ENCODE results near the gene HEMGN. TPM values are rescaled to one million over a fixed set of nuclear protein-coding genes. Genes with fewer than 3 reads are reported as not detected.
"Not testable (repeated sequence)": the region's sequence is repeated elsewhere in the genome, so short reads cannot be mapped to it uniquely, and the experiment has no call there.

The HEMGN gene
- total RNA-seq, 1 experiment from 2014 or later = not detected

- in situ Hi-C loops (cut with HindIII; ENCODE audit: low pct_unique_long_range_greater_than_20kb, low sequenced_read_pairs) = no loop called here
- no peak for DNase-seq (ENCODE audit: low read depth, low spot score)
Measured at GRCh38 chr9:97970165-97970564, 32.2 kb upstream of the HEMGN start.

- in situ Hi-C loops (cut with HindIII; ENCODE audit: low pct_unique_long_range_greater_than_20kb, low sequenced_read_pairs) = no loop called here
- DNase-seq (ENCODE audit: low read depth, low spot score) = no peak
Measured at GRCh38 chr9:97969014-97969413, 31.0 kb upstream of the HEMGN start.

GRCh38 chr9:97966493-97966892, 28.5 kb upstream of the HEMGN start:
- no peak for DNase-seq (ENCODE audit: low read depth, low spot score)
- in situ Hi-C loops (cut with HindIII; ENCODE audit: low pct_unique_long_range_greater_than_20kb, low sequenced_read_pairs) = no loop called here

GRCh38 chr9:97964901-97965300, 26.9 kb upstream of the HEMGN start:
- in situ Hi-C loops (cut with HindIII; ENCODE audit: low pct_unique_long_range_greater_than_20kb, low sequenced_read_pairs) = no loop called here
- DNase-seq (ENCODE audit: low read depth, low spot score) = no peak

GRCh38 chr9:97963232-97963631, 25.3 kb upstream of the HEMGN start:
- in situ Hi-C loops (cut with HindIII; ENCODE audit: low pct_unique_long_range_greater_than_20kb, low sequenced_read_pairs) = no loop called here
- no peak for DNase-seq (ENCODE audit: low read depth, low spot score)

- in situ Hi-C loops (cut with HindIII; ENCODE audit: low pct_unique_long_range_greater_than_20kb, low sequenced_read_pairs) = no loop called here
- DNase-seq (ENCODE audit: low read depth, low spot score) = no peak
Measured at GRCh38 chr9:97962575-97962974, 24.6 kb upstream of the HEMGN start.

GRCh38 chr9:97962136-97962535, 24.2 kb upstream of the HEMGN start:
- no peak for DNase-seq (ENCODE audit: low read depth, low spot score)
- in situ Hi-C loops (cut with HindIII; ENCODE audit: low pct_unique_long_range_greater_than_20kb, low sequenced_read_pairs) = no loop called here

- no peak for DNase-seq (ENCODE audit: low read depth, low spot score)
- in situ Hi-C loops (cut with HindIII; ENCODE audit: low pct_unique_long_range_greater_than_20kb, low sequenced_read_pairs) = no loop called here
Measured at GRCh38 chr9:97961361-97961760, 23.4 kb upstream of the HEMGN start.

GRCh38 chr9:97960678-97961328, 22.8 kb upstream of the HEMGN start:
- DNase-seq (ENCODE audit: low read depth, low spot score); in situ Hi-C loops (cut with HindIII; ENCODE audit: low pct_unique_long_range_greater_than_20kb, low sequenced_read_pairs): not testable (repeated sequence)

- DNase-seq (ENCODE audit: low read depth, low spot score) = no peak
- in situ Hi-C loops (cut with HindIII; ENCODE audit: low pct_unique_long_range_greater_than_20kb, low sequenced_read_pairs) = no loop called here
Measured at GRCh38 chr9:97959585-97959984, 21.6 kb upstream of the HEMGN start.

GRCh38 chr9:97958812-97959511, 21.0 kb upstream of the HEMGN start:
- in situ Hi-C loops (cut with HindIII; ENCODE audit: low pct_unique_long_range_greater_than_20kb, low sequenced_read_pairs) = no loop called here
- DNase-seq (ENCODE audit: low read depth, low spot score) = peak; percentile 54

- in situ Hi-C loops (cut with HindIII; ENCODE audit: low pct_unique_long_range_greater_than_20kb, low sequenced_read_pairs) = no loop called here
- DNase-seq (ENCODE audit: low read depth, low spot score) = no peak
Measured at GRCh38 chr9:97956331-97956730, 18.4 kb upstream of the HEMGN start.

- in situ Hi-C loops (cut with HindIII; ENCODE audit: low pct_unique_long_range_greater_than_20kb, low sequenced_read_pairs) = no loop called here
- peak; percentile 72 for DNase-seq (ENCODE audit: low read depth, low spot score)
Measured at GRCh38 chr9:97954550-97954989, 16.6 kb upstream of the HEMGN start.

GRCh38 chr9:97950873-97951272, 12.9 kb upstream of the HEMGN start:
- DNase-seq (ENCODE audit: low read depth, low spot score) = not testable (repeated sequence)

GRCh38 chr9:97947094-97947493, 9.1 kb upstream of the HEMGN start:
- in situ Hi-C loops (cut with HindIII; ENCODE audit: low pct_unique_long_range_greater_than_20kb, low sequenced_read_pairs); DNase-seq (ENCODE audit: low read depth, low spot score): not testable (repeated sequence)

More at GRCh38 chr9:97950873-97951272, 12.9 kb upstream of the HEMGN start:
- in situ Hi-C loops (cut with HindIII; ENCODE audit: low pct_unique_long_range_greater_than_20kb, low sequenced_read_pairs) = not testable (repeated sequence)

- DNase-seq (ENCODE audit: low read depth, low spot score); in situ Hi-C loops (cut with HindIII; ENCODE audit: low pct_unique_long_range_greater_than_20kb, low sequenced_read_pairs): not testable (repeated sequence)
Measured at GRCh38 chr9:97945470-97945869, 7.5 kb upstream of the HEMGN start.

- in situ Hi-C loops (cut with HindIII; ENCODE audit: low pct_unique_long_range_greater_than_20kb, low sequenced_read_pairs) = no loop called here
Measured at GRCh38 chr9:97944612-97945011, 6.6 kb upstream of the HEMGN start.

GRCh38 chr9:97943308-97943855, 5.4 kb upstream of the HEMGN start:
- in situ Hi-C loops (cut with HindIII; ENCODE audit: low pct_unique_long_range_greater_than_20kb, low sequenced_read_pairs) = no loop called here
- DNase-seq (ENCODE audit: low read depth, low spot score) = no peak

More at GRCh38 chr9:97944612-97945011, 6.6 kb upstream of the HEMGN start:
- DNase-seq (ENCODE audit: low read depth, low spot score) = no peak

GRCh38 chr9:97941323-97941722, 3.4 kb upstream of the HEMGN start:
- in situ Hi-C loops (cut with HindIII; ENCODE audit: low pct_unique_long_range_greater_than_20kb, low sequenced_read_pairs) = no loop called here
- no peak for DNase-seq (ENCODE audit: low read depth, low spot score)

All from SK-MEL-5 (cell line).